ENCODE data around the gene DOCK2.

DNA sequence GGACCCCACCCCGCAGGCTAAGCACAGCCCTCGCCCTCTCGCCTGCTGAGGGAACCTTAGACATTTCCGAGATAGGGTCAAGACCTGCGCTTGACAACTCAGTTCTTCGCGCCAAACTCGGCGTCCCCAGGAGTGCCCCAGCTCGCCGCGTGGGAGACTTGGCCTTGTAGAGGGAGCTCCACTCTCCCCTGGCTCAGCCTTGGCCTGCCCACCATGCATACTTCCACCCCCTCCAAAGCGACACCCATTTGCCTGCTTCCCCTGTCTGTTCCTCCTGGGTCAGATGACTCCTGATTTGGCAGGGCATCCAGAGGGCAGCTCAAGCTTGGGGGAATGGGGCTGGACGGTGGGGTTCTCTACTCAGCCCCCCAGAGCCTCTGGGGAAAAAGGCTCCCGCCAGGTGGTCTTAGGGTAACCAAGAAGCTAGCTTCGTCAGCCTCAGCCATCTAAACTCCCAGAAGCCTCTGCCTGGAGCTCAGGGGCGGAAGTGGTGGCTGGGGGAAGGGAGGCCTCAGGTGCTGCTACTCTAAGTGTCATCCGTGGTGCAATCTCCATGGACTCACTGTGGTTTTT, 560 bp downstream of the DOCK2 start:
- TF ChIP-seq, protein P1, sequence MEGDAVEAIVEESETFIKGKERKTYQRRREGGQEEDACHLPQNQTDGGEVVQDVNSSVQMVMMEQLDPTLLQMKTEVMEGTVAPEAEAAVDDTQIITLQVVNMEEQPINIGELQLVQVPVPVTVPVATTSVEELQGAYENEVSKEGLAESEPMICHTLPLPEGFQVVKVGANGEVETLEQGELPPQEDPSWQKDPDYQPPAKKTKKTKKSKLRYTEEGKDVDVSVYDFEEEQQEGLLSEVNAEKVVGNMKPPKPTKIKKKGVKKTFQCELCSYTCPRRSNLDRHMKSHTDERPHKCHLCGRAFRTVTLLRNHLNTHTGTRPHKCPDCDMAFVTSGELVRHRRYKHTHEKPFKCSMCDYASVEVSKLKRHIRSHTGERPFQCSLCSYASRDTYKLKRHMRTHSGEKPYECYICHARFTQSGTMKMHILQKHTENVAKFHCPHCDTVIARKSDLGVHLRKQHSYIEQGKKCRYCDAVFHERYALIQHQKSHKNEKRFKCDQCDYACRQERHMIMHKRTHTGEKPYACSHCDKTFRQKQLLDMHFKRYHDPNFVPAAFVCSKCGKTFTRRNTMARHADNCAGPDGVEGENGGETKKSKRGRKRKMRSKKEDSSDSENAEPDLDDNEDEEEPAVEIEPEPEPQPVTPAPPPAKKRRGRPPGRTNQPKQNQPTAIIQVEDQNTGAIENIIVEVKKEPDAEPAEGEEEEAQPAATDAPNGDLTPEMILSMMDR (IDR thresholded peaks at IDR 0.05): no peak
- no peak for TF ChIP-seq POLR2A (IDR thresholded peaks at IDR 0.05)

Data from adrenal gland (tissue), 5 donors.